MM.1S (cell line): ENCODE results near the gene MPZL1.
"Not testable (repeated sequence)": the region's sequence is repeated elsewhere in the genome, so short reads cannot be mapped to it uniquely, and the experiment has no call there.

ENCODE experiments used
- DNase-seq: peaks from one replicate; pipeline ENCODE4 v3.0.0-alpha.2; 2015
- H2AFZ ChIP-seq: fragments of 300-600 bp; sonication (generic); 2 replicates; pipeline ENCODE4 v1.6.0; 2016; ENCODE audit warnings: antibody characterized with exemption, low read length
- H3F3A ChIP-seq: fragments of 300-600 bp; sonication (generic); 2 replicates; pipeline ENCODE4 v1.6.1; 2016; ENCODE audit warnings: mild to moderate bottlenecking, antibody characterized with exemption, low read length, moderate library complexity, mixed read lengths; ENCODE audit not compliant: insufficient read depth
- H3K27ac ChIP-seq: fragments of 300-600 bp; sonication (generic); 2 replicates; pipeline ENCODE4 v1.5.1; 2016; ENCODE audit warnings: mild to moderate bottlenecking, low read length
- H3K27me3 ChIP-seq: fragments of 300-600 bp; sonication (generic); replicated peaks from 2 replicates; pipeline ENCODE4 v1.6.0; 2016; ENCODE audit warnings: low read length; ENCODE audit not compliant: insufficient read depth
- H3K36me3 ChIP-seq: fragments of 300-600 bp; sonication (generic); replicated peaks from 2 replicates; pipeline ENCODE4 v1.6.1; 2016; ENCODE audit warnings: mild to moderate bottlenecking, low read length, mixed read lengths; ENCODE audit not compliant: insufficient read depth
- H3K4me1 ChIP-seq: fragments of 300-600 bp; sonication (generic); 2 replicates; pipeline ENCODE4 v1.6.1; 2016; ENCODE audit warnings: low read length, mixed read lengths
- H3K4me2 ChIP-seq: fragments of 300-600 bp; sonication (generic); 2 replicates; pipeline ENCODE4 v1.6.0; 2016; ENCODE audit warnings: low read depth, low read length
- H3K4me3 ChIP-seq: fragments of 300-600 bp; sonication (generic); 2 replicates; pipeline ENCODE4 v1.5.1; 2016; ENCODE audit warnings: low read length, mixed read lengths
- H3K79me2 ChIP-seq: fragments of 300-600 bp; sonication (generic); 2 replicates; pipeline ENCODE4 v1.6.1; 2016; ENCODE audit warnings: mixed run types, low read length, mixed read lengths
- H3K9ac ChIP-seq: fragments of 300-600 bp; sonication (generic); 2 replicates; pipeline ENCODE4 v1.6.1; 2016; ENCODE audit warnings: low read length, mixed read lengths
- H3K9me2 ChIP-seq: fragments of 300-600 bp; sonication (generic); replicated peaks from 2 replicates; pipeline ENCODE4 v1.6.1; 2016; ENCODE audit warnings: mild to moderate bottlenecking, low read length, mixed read lengths; ENCODE audit not compliant: insufficient read depth
- H3K9me3 ChIP-seq: fragments of 300-600 bp; sonication (generic); replicated peaks from 2 replicates; pipeline ENCODE4 v1.6.1; 2016; ENCODE audit warnings: mild to moderate bottlenecking, low read length, mixed read lengths; ENCODE audit not compliant: insufficient read depth
- H4K20me1 ChIP-seq: fragments of 300-600 bp; sonication (generic); 2 replicates; pipeline ENCODE4 v1.6.1; 2016; ENCODE audit warnings: mild to moderate bottlenecking, low read length, moderate library complexity, mixed read lengths; ENCODE audit not compliant: insufficient read depth
- CTCF ChIP-seq: fragments of 300-600 bp; sonication (generic); IDR thresholded peaks from 2 replicates; pipeline ENCODE4 v1.5.1; 2016; ENCODE audit warnings: antibody characterized with exemption, low read length, mixed read lengths
- EZH2 ChIP-seq: fragments of 300-600 bp; sonication (generic); optimal IDR thresholded peaks from 2 replicates; pipeline ENCODE3; 2017; ENCODE audit warnings: low read depth, mild to moderate bottlenecking, antibody characterized with exemption, low read length, mixed read lengths
- EZH2phosphoT487 ChIP-seq: fragments of 300-600 bp; sonication (generic); IDR thresholded peaks from 2 replicates; pipeline ENCODE4 v1.6.1; 2018; ENCODE audit warnings: antibody characterized with exemption, low read length

Gene MPZL1

DNA sequence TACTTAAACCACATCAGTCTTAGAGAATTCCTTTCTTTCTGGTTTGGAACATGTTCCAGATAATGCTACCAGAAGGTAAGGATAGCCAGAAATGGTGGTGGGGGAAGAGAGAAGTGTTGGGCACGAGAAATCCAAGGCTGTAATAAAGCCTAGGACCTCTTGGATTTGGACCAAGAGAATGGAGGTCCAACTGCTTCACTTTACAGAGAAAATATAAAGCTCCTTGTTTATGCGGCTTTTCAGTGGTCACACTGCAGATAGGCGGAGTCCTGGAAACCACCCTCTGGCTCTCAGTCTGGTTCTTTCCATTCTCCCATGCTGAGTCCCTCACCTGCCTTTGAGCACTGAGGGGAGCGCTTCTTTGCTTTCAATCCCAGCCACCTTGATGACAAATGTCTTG lies 104.3 kb downstream of the MPZL1 start:
- Histone ChIP-seq H3K27ac (no peak overlapping the region), H3K27me3 (no peaks in the 10 kb centered on the region), H3K9me3 (no peaks in the 10 kb centered on the region), H3K4me2 (no peak overlapping the region), H2AFZ (no peak overlapping the region), H3K4me3 (no peak overlapping the region), H3K9me2 (no peaks in the 10 kb centered on the region), H3K4me1 (no peaks in the 10 kb centered on the region), H3K9ac (no peak overlapping the region), H3K79me2 (no peaks in the 10 kb centered on the region), H4K20me1 (no peaks in the 10 kb centered on the region), H3F3A (no peaks in the 10 kb centered on the region), H3K36me3 (no peaks in the 10 kb centered on the region)
- DNase-seq, result no peak
- TF ChIP-seq CTCF, result no peak
- no peak for TF ChIP-seq EZH2phosphoT487
- no peak for TF ChIP-seq EZH2

GRCh38 chr1:167829868-167830267 lies 108.1 kb downstream of the MPZL1 start:
- no peaks in the 10 kb centered on the region for H3K9me2 ChIP-seq
- TF ChIP-seq EZH2 (no peak), EZH2phosphoT487 (no peak), CTCF (no peak)
- H3K36me3 ChIP-seq, result no peaks in the 10 kb centered on the region
- no peak overlapping the region for H2AFZ ChIP-seq
- no peaks in the 10 kb centered on the region for H3K4me1 ChIP-seq
- no peaks in the 10 kb centered on the region for H3F3A ChIP-seq
- no peak overlapping the region for H3K4me2 ChIP-seq
- H3K79me2 ChIP-seq, result no peaks in the 10 kb centered on the region
- DNase-seq, result no peak
- no peaks in the 10 kb centered on the region for H3K9me3 ChIP-seq
- no peaks in the 10 kb centered on the region for H3K27me3 ChIP-seq
- H3K4me3 ChIP-seq, result no peak overlapping the region
- no peak overlapping the region for H3K9ac ChIP-seq
- no peak overlapping the region for H3K27ac ChIP-seq
- H4K20me1 ChIP-seq, result no peaks in the 10 kb centered on the region

GRCh38 chr1:167830668-167831067 lies 108.9 kb downstream of the MPZL1 start:
- H3K9me2 ChIP-seq, H3K4me2 ChIP-seq, H3K4me1 ChIP-seq, H3K79me2 ChIP-seq, H4K20me1 ChIP-seq, H3K9ac ChIP-seq, H3K27me3 ChIP-seq, H2AFZ ChIP-seq, DNase-seq, H3K4me3 ChIP-seq, H3K9me3 ChIP-seq, H3K27ac ChIP-seq, H3F3A ChIP-seq, H3K36me3 ChIP-seq: not testable (repeated sequence)

GRCh38 chr1:167832693-167833092 lies 110.9 kb downstream of the MPZL1 start:
- Histone ChIP-seq H3K4me1 (no peaks in the 10 kb centered on the region), H3K9me2 (no peaks in the 10 kb centered on the region), H3K9me3 (no peaks in the 10 kb centered on the region), H3F3A (no peaks in the 10 kb centered on the region), H4K20me1 (no peaks in the 10 kb centered on the region), H3K36me3 (no peaks in the 10 kb centered on the region), H3K4me3 (no peak overlapping the region), H3K4me2 (no peak overlapping the region), H3K27ac (no peak overlapping the region), H3K27me3 (no peaks in the 10 kb centered on the region), H3K79me2 (no peaks in the 10 kb centered on the region), H2AFZ (no peak overlapping the region), H3K9ac (no peak overlapping the region)
- DNase-seq, result no peak
- TF ChIP-seq EZH2phosphoT487 (no peak), EZH2 (no peak), CTCF (no peak)
